HG03159 (cell line): ENCODE measurements around the gene ZNF532.
"Not testable (repeated sequence)": the region's sequence is repeated elsewhere in the genome, so short reads cannot be mapped to it uniquely, and the experiment has no call there.

Source experiments
- ATAC-seq: cut with Tn5 transposase; IDR thresholded peaks from one replicate; pipeline ENCODE4 v1.9.1; 2021; ENCODE audit warnings: mild to moderate bottlenecking, moderate library complexity; ENCODE audit not compliant: unreplicated experiment

Gene ZNF532, protein sequence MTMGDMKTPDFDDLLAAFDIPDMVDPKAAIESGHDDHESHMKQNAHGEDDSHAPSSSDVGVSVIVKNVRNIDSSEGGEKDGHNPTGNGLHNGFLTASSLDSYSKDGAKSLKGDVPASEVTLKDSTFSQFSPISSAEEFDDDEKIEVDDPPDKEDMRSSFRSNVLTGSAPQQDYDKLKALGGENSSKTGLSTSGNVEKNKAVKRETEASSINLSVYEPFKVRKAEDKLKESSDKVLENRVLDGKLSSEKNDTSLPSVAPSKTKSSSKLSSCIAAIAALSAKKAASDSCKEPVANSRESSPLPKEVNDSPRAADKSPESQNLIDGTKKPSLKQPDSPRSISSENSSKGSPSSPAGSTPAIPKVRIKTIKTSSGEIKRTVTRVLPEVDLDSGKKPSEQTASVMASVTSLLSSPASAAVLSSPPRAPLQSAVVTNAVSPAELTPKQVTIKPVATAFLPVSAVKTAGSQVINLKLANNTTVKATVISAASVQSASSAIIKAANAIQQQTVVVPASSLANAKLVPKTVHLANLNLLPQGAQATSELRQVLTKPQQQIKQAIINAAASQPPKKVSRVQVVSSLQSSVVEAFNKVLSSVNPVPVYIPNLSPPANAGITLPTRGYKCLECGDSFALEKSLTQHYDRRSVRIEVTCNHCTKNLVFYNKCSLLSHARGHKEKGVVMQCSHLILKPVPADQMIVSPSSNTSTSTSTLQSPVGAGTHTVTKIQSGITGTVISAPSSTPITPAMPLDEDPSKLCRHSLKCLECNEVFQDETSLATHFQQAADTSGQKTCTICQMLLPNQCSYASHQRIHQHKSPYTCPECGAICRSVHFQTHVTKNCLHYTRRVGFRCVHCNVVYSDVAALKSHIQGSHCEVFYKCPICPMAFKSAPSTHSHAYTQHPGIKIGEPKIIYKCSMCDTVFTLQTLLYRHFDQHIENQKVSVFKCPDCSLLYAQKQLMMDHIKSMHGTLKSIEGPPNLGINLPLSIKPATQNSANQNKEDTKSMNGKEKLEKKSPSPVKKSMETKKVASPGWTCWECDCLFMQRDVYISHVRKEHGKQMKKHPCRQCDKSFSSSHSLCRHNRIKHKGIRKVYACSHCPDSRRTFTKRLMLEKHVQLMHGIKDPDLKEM (N-terminal part only)

DNA sequence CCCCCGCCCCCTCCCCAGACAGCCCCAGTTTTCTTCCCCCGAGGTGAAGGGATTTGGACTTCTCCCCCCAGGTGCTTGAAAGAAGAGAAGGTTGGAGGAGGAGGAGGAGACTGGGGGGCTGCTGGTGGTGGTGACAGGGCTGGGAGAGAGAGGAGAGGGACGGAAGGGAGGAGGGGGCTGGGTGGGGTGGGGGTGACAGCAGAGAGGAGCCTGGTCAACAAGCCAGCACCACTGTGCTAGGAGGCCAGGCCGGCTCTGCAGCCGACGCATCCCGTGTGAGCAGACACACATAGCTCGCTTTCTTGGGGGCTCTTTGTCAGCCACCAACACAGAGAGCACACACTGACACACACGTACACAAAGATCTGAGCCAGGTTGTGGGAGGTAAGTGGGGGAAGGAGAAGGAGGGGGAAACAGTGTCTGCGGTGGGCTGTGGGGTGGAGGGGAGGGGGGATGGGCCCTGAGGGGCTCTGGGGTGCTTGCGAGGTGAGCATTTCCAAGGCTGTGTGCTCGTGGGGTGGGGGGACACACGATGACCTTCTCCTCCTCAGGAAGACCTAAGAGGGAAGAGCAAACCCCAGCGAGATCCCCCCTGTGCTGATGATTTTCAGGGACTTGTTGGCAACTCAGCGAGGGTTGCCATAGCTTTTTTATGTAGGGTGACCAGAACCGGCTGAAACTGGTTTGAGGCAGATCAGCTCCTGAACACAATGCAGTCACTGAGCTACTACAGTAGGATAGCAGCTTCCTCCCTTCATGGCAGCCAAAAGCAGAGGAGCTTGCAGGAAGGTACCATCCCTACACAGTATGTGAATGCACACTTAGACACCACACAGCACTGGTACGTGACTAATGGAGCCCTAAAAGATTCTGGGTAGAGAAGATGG is at the start of gene ZNF532:
Gene ZNF532, plus strand, starts transcription at position 732 of the 887 bp plus-strand sequence. CDS start 53,411 bp downstream, outside the sequence.
- no peak for ATAC-seq

DNA sequence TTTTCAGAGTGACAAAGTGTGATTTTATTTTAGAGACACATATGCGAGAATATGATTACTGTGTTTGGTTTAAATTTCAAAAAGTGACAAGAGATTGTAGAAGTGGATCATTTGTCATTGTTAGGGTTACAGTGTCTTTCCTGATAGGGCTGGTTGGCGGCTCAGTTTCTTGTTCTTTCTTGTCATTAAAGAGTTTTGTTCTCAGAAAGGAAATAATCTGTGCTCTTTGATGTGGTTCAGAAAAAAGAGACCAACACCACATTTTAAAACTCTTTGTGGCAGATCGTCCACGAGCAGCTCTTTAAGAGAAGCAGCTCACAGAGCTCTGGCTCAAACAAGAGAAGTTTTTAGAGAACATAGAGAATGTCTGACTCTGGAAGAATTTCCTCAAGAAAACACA is 45.6 kb upstream of the ZNF532 start:
- no peak for ATAC-seq

DNA sequence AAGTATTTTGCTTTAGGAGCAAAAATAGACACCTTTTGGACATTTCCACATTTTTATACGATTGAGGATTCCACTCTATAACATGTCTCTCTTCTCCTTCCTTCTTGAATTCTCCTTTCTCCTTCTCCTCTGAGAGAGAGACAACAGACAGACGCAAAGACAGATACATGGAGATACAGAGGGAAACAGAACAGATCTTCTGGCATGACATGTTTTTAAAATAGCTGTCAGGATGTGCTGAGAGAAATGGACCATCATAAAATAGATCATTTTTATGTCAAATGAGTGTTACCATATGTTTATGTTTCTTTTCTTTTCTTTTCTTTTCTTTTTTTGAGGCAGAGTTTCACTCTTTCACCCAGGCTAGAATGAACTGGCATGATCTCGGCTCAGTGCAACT is 44.4 kb upstream of the ZNF532 start:
- ATAC-seq, result no peak

DNA sequence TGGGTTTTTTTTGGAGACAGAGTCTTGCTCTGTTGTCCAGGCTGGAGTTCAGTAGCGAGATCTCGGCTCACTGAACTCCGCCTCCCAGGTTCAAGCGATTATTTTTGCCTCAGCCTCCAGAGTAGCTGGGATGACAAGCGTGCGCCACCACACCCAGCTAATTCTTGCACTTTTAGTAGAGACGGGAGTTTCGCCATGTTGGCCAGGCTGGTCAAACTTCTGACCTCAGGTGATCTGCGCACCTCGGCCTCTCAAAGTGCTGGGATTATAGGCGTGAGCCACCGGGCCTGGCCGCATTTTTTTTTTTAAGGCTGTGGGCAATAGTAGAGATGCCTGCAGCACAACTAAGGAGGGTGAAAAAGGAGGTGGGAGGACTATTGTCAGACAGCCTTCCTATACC is 41.7 kb upstream of the ZNF532 start:
- ATAC-seq, result no peak

DNA sequence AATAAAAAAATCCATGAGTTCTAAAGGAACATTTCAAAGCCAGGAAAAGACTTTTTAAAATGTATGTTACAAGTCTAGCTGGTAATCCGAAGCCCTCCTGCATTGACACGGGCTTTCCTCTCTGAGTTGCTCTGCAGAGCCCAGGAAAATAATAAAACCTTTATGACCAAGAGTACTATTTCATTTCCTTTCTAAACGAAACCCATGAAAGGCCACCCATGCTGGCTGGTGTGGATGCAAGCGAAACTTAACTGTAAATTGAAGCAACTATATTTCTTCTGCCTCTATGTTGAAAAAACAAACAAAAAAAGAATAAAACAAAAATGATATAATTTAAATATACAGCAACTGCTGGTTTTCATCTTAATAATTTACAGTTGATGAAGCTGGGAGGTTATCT is 41.3 kb upstream of the ZNF532 start:
- ATAC-seq, result no peak

DNA sequence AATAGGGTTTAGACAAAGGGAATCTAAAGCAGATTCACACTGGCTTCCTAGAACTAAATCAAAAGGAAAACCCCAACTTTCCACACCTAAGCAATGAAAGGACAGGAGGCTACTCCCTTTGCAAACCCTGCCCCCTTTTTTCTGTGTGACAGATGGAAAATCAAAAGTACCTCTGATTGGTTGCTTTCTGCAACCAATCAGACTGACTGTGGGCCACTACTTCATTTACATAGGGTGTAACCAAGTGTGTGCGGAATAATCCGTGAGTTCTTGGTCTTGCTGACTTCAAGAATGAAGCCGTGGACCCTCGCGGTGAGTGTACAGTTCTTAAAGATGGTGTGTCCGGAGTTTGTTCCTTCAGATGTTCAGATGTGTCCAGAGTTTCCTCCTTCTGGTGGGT is 37.8 kb upstream of the ZNF532 start:
- ATAC-seq, result not testable (repeated sequence)

DNA sequence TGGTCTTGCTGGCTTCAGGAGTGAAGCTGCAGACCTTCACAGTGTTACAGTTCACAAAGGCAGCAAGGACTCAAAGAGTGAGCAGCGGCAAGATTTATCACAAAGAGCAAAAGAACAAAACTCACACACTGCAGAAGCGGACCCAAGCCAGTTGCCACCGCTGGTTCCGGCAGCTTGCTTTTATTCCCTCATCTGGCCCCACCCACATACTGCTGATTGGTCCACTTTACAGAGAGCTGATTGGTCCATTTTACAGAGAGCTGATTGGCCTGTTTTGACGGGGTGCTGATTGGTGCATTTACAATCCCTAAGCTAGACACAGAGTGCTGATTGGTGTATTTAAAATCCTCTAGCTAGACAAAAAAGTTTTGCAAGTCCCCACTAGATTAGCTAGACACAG is 37.2 kb upstream of the ZNF532 start:
- no peak for ATAC-seq

DNA sequence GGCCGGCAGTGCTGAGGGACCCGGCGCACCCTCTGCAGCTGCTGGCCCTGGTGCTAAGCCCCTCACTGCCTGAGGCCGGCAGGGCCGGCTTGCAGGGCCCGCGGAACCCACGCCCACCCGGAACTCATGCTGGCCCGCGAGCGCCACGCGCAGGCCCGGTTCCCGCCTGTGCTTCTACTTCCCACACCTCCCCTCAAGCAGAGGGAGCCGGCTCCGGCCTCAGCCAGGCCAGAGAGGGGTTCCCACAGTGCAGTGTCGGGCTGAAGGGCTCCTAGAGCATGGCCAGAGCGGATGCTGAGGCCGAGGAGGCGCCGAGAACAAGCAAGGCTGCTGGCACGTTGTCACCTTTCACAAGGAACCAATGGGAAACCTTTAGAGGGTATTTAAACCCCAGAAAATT is 36.8 kb upstream of the ZNF532 start:
- no peak for ATAC-seq

DNA sequence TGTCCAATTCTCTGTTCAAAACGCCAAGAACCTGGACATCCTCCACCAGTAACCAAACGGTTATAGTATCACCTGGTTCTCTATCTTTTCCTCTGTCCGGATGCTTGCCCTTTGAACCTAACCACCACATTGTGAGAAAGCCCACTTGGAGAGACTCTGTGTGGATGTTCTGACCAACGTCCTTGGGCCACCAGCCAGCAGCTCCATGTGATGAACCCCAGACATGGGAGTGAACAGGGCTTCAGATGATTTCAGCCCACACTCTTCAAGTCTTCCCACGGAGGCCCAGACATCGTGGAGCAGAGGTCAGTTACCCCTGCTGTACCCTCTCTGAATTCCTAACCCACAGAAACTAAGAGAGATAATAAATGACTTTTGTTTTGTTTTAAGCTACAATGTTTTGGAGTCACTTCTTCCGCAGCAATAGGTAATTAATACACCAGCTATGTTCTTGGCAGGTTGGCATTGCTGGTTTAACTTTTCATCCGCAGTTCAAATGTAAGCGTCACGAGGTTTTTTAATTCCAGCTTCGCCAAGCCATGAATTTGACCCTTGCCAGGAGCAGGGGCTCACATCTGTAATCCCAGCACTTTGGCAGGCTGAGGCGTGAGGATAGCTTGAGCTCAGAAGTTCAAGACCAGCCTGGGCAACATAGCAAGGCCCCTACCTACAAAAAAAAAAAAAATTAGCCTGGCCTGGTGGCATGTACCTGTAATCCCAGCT is 36.1 kb upstream of the ZNF532 start:
- no peak for ATAC-seq

DNA sequence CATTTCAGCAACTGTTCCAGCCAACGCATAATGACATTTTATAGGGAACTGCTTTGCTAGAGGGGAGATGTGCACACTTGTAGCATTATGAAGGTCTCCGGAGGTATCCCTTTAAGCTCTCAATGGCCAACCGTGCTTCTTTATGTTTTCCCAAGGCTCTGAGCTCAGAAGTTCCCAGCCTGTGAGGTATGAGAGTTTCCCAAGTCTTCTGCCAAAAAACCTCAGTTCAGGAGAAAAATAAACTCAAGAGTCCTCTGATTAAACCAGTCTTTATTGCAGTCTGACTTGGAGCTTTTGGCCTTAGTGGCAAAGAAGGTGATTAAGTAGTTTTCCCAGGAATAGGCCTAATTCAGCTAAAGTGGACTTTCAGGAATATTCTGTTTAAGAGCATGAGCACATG is 35.4 kb upstream of the ZNF532 start:
- ATAC-seq, result no peak

DNA sequence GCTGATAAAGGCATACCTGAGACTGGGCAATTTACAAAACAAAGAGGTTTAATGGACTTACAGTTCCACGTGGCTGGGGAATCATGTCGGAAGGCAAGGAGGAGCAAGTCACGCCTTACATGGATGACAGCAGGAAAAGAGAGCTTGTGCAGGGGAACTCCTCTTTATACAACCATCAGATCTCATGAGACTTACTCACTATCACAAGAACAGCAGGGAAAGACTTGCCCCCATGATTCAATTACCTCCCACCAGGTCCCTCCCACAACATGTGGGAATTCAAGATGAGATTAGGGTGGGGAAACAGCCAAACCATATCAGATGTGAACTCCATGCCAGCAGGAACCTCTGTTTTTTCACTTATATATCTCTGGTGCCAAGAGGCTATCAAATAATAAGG is 34.8 kb upstream of the ZNF532 start:
- not testable (repeated sequence) for ATAC-seq

DNA sequence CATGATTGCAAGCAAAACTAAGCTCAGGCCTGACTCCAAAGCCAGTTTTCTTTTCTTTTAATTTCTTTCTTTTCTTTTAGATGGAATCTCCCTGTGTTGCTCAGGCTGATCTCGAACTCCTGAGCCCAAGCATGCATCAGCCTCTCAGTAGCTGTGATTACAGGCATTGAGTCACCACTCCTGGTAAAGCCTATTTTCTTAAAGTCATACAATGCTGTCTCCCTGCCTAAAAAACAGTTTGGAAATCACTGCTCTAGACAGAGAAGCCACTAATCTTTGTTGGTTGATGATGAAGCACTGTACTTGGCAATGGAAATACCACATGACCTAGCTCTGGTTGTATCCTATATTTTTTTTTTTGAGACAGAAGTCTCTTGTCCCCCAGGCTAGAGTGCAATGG is 33.1 kb upstream of the ZNF532 start:
- no peak for ATAC-seq

DNA sequence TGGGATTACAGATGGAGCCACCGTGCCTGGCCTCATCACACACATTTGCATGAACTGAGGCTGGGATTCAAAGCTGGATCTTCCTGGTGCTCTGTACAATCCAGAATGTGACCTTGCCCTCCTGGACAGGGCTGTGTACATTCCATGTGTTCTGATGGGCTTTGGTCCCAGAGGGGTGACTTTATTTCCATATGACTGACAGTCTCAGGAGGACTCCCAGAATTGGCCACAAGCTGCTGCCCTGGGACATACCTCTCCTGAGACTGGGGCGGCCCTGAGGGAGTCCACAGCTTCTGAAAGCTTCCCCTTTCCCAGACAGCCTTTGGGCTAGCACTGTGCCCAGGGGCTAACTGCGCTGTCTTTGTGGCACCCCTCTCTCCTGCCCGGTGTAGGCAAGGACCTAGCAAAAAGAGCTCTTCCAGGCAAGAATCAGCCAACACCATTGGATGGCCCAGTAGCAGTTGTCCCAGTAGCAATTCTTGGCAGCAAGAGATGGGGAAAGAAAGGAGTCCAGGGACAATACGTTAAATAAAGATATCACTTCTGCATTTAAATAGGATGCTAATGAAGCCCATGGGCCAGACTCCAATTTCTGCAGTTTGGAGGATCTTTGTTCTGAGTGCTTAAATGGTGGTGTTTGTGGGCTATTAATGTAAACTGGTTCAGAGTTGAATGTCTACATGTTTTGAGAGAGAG is 26.4 kb upstream of the ZNF532 start:
- ATAC-seq, result no peak

DNA sequence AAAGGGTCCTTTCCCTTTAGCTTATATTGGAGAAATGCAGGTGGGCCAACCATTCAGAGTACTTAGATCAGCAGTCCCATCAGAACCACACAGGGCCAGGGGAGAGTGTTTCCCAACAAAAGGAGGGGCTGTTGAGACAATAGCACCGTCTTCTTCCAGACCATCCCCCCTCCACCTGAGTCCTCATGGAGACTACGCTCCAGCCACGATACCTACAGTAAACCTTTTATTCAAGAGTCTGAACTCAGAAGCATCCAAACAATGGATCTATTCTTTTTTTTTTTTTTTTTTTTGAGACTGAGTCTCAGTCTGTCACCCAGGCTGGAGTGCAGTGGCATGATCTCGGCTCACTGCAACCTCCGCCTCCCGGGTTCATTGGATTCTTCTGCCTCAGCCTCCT is 25.7 kb upstream of the ZNF532 start:
- ATAC-seq, result no peak

DNA sequence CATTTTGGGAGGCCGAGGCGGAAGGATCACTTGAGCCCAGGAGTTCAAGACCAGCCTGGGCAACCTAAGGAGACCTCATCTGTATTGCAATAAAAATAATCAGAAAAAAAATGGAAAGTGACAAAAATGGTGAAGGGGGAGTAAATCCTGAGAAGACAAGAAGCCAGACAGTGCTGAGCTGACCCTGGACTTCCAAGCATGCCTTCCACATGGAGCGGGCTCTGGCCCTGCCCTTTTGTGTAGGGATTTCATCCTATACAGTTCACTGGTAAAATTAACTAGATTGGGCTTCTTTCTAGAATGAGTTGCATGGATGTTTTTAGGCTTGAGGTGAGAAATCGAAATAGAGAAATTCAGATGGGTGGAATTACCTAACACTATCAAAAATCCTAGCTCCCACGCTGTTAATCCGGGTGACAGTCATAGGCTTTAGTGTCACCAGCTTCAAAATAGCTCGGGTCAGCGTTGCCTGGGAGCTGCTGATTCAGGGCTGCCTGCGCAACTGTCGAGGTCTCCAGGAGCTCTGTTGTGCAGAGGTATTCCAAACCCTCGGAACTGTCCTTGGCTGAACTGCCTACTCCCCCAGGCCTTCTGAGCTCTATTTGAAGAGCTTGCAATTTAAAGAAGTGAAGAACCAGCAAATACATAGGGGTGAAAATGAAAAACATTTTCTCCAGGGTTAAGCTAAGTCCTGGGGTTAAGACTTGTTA is 21.5 kb upstream of the ZNF532 start:
- no peak for ATAC-seq

DNA sequence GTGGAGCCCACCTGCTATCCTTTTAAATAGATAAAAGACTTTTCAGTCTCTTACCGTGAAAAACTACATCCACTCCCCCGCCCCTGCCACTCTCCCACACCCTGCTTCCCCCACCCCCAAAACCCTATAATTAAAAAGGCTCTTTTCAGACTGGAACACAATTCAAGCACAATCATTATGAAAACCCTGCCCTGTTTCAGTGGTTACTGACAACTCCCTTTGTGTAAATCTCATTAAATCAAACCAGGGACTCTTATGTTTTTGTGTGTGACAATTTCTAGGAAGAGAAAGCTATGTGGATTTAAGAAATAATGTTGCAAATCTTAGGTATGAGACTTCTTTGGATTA is 21.0 kb upstream of the ZNF532 start:
- no peak for ATAC-seq

DNA sequence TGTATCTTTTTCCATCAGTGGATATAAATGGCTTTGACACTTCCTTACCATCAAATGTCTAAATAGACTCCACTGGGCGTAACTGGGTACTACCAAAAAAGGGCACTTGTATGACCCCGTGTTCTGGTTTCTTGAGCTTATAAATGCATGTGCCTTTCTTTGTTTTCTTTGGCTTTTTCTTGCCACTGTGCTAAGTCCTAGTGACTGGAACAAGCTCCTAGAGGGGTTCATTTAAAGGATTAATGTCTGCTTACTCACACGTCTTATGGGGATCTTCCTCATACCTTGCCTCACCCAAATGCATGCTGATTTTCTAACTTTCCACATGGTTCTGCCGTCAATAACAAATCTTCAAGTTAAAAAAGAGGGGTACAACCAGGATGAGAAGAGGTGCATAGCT is 19.8 kb upstream of the ZNF532 start:
- no peak for ATAC-seq

DNA sequence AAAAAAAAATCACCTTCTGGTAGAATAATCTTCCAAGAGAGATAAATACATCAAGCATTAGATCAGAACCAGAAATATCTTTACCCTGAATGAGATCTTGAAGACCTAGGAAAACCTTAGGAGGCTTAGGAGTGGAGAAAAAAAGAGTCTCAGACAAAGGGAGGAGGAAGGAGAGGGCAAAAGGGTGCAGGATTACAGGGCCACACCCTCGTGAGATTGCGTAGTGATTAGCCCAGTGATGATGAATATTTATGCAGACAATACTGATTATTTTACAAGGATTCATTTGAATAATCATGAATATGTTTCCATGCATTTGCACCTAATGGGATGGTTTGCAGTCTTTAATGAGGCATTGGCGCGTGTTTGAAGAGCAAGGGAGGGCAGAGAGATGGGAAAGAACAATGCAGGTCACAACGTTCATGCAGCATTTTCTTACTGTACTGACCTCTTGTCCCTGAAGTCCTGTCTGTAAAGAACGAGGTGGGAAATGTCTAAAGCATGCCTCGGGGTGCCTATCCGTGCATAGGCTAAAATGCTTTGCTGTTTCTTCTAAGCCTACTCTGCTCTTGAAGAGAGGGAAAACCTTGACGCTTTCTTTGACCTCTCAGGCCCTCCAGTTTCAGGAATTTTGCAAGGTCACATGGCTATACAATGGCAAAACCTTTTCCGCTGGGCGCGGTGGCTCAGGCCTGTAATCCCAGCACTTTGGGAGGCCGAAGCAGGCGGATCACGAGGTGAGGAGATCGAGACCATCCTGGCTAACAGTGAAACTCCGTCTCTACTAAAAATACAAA is 18.6 kb upstream of the ZNF532 start:
- ATAC-seq, result no peak
